GM12878 (cell line): ENCODE data around the gene IFNAR1. TPM values are rescaled to one million over a fixed set of nuclear protein-coding genes. Genes with fewer than 3 reads are reported as not detected.

Source experiments
- ATAC-seq: fragments of 200-7000 bp; cut with Tn5 transposase; 3 replicates; pipeline ENCODE4 v1.9.1; 2020; ENCODE audit warnings: mild to moderate bottlenecking, moderate library complexity
- BruUV-seq: library from RNA; stranded (reverse); fragments of 400-500 nt; replicated peaks from 2 replicates; lab custom pipeline; 2021; lab: Mats Ljungman, UMichigan
- CTCF ChIA-PET: fragments of 300-600 bp; sonication (Branson Sonifier 250); formaldehyde crosslinking; extraction: SDS; loops from one replicate; lab custom pipeline; 2021; ENCODE audit warnings: inconsistent platforms; lab: Yijun Ruan, JAX
- POLR2A ChIA-PET: fragments of 350-600 bp; formaldehyde crosslinking; extraction: SDS; loops from one replicate; lab custom pipeline; 2021; ENCODE audit warnings: inconsistent platforms; lab: Charles Lee
- RAD21 ChIA-PET: fragments of 300-600 bp; sonication (Branson Sonifier 250); formaldehyde crosslinking; loops from one replicate; lab custom pipeline; 2023; ENCODE audit warnings: antibody characterized with exemption; ENCODE audit not compliant: unreplicated experiment; lab: Charles Lee
- SMC1A ChIA-PET: fragments of 300-600 bp; sonication (Branson Sonifier 250); formaldehyde crosslinking; loops from one replicate; lab custom pipeline; 2023; ENCODE audit not compliant: unreplicated experiment, uncharacterized antibody; lab: Charles Lee
- DNase-seq: peaks from one replicate; pipeline ENCODE4 v3.0.0-alpha.2; 2011; ENCODE audit warnings: low read depth, low spot score
- FAIRE-seq: peaks from 3 replicates; lab custom pipeline; 2011; peaks lifted over from hg19 to GRCh38; lab: Jason Lieb, UNC
- H2AFZ ChIP-seq: 2 replicates; pipeline ENCODE4 v1.6.0; 2011; ENCODE audit warnings: low read depth, low read length, control low read depth; ENCODE audit not compliant: control insufficient read depth
- H3K27ac ChIP-seq: 2 replicates; pipeline ENCODE4 v1.5.1; 2011; ENCODE audit warnings: control low read depth; ENCODE audit not compliant: control insufficient read depth, insufficient read depth
- H3K27me3 ChIP-seq, 2 experiments: replicated peaks in 1 of 2; 2 replicates each; pipeline versions ENCODE4 v1.6.0 to v1.6.1; 2011; ENCODE audit warnings: low read length in 1 of 2; ENCODE audit not compliant: control insufficient read depth in 2 of 2, insufficient read depth in 2 of 2
- H3K36me3 ChIP-seq, 2 experiments: 2 replicates each; pipeline ENCODE4 v1.5.1; 2011; ENCODE audit warnings: low read length in 1 of 2; ENCODE audit not compliant: control insufficient read depth in 2 of 2, insufficient read depth in 2 of 2
- H3K4me1 ChIP-seq: 2 replicates; pipeline ENCODE4 v1.6.1; 2011; ENCODE audit warnings: mild to moderate bottlenecking, low read length, moderate library complexity, mixed read lengths; ENCODE audit not compliant: control insufficient read depth, insufficient read depth
- H3K4me2 ChIP-seq: 2 replicates; pipeline ENCODE4 v1.6.0; 2011; ENCODE audit warnings: control low read depth; ENCODE audit not compliant: control insufficient read depth, insufficient read depth
- H3K4me3 ChIP-seq: fragments of 200-600 bp; sonication (generic); 2 replicates; pipeline ENCODE4 v1.5.1; 2016
- H3K79me2 ChIP-seq: 2 replicates; pipeline ENCODE4 v1.6.0; 2011; ENCODE audit warnings: low read length; ENCODE audit not compliant: control insufficient read depth, insufficient read depth
- H3K9ac ChIP-seq: 2 replicates; pipeline ENCODE4 v1.8.0; 2011; ENCODE audit warnings: low read length, control low read depth, mixed read lengths; ENCODE audit not compliant: control insufficient read depth, insufficient read depth
- H3K9me3 ChIP-seq: replicated peaks from 3 replicates; pipeline ENCODE4 v1.5.1; 2011; ENCODE audit warnings: mild to moderate bottlenecking, low read length; ENCODE audit not compliant: control insufficient read depth, insufficient read depth
- H4K20me1 ChIP-seq: 2 replicates; pipeline ENCODE4 v1.6.0; 2011; ENCODE audit not compliant: control insufficient read depth, insufficient read depth
- ASH2L ChIP-seq: fragments of 300-600, 200-600 bp; sonication (generic); IDR thresholded peaks from 2 replicates; pipeline ENCODE4 v1.6.1; 2017; ENCODE audit warnings: low read depth, mild to moderate bottlenecking, borderline replicate concordance
- CBX5 ChIP-seq: sonication (generic); IDR thresholded peaks from 2 replicates; pipeline ENCODE4 v1.6.1; 2016; ENCODE audit warnings: low read depth, moderate library complexity, mild to moderate bottlenecking, inconsistent platforms
- CEBPZ ChIP-seq: fragments of 150-350 bp; IDR thresholded peaks from 2 replicates; pipeline ENCODE4 v1.6.1; 2016; ENCODE audit warnings: low read depth, low read length
- GATAD2B ChIP-seq: fragments of 450-650 bp; conservative IDR thresholded peaks from 2 replicates; pipeline ENCODE4 v1.6.1; 2017; ENCODE audit warnings: low read depth, mild to moderate bottlenecking, moderate library complexity
- IRF3 ChIP-seq: fragments of 450-650 bp; IDR thresholded peaks from 2 replicates; pipeline ENCODE4 v1.6.1; 2014; ENCODE audit warnings: mild to moderate bottlenecking
- KLF5 ChIP-seq: fragments of 450-650 bp; IDR thresholded peaks from 2 replicates; pipeline ENCODE4 v1.6.1; 2014; ENCODE audit warnings: mild to moderate bottlenecking; ENCODE audit not compliant: partially characterized antibody
- NKRF ChIP-seq: fragments of 450-650 bp; conservative IDR thresholded peaks from 2 replicates; pipeline ENCODE4 v1.6.1; 2017; ENCODE audit warnings: mild to moderate bottlenecking, moderate library complexity
- NR2C2 ChIP-seq: IDR thresholded peaks from 2 replicates; pipeline ENCODE4 v1.6.1; 2011; ENCODE audit warnings: borderline replicate concordance, low read depth; ENCODE audit not compliant: control insufficient read depth, insufficient read length
- PML ChIP-seq: IDR thresholded peaks from 2 replicates; pipeline ENCODE4 v1.6.1; 2012; ENCODE audit warnings: low read length, inconsistent platforms
- POLR2A ChIP-seq: IDR thresholded peaks from 2 replicates; pipeline ENCODE4 v1.6.1; 2011; ENCODE audit warnings: low read depth, mild to moderate bottlenecking, low read length
- POLR2AphosphoS2 ChIP-seq: IDR thresholded peaks from 2 replicates; pipeline ENCODE4 v1.6.1; 2011; ENCODE audit warnings: low read depth, mild to moderate bottlenecking, low read length, improper control_type of control experiment, moderate library complexity
- RB1 ChIP-seq: fragments of 450-650 bp; formaldehyde crosslinking; IDR thresholded peaks from 2 replicates; pipeline ENCODE4 v1.6.1; 2017; ENCODE audit warnings: mild to moderate bottlenecking, borderline replicate concordance
- RELA ChIP-seq: fragments of 450-650 bp; IDR thresholded peaks from 2 replicates; pipeline ENCODE4 v1.8.0; 2014; ENCODE audit warnings: borderline replicate concordance; ENCODE audit not compliant: partially characterized antibody
- TCF3 ChIP-seq: IDR thresholded peaks from 2 replicates; pipeline ENCODE4 v1.6.1; 2012; ENCODE audit warnings: low read depth, mild to moderate bottlenecking, low read length, borderline replicate concordance; ENCODE audit not compliant: insufficient read depth
- ZBTB4 ChIP-seq: fragments of 450-650 bp; formaldehyde crosslinking; IDR thresholded peaks from 2 replicates; pipeline ENCODE4 v1.4.0; 2022; ENCODE audit warnings: mild to moderate bottlenecking, moderate library complexity
- WGBS: methylation state at CpG from one replicate; pipeline ENCODE4 v1.1.6; 2016; ENCODE audit warnings: low lambda C conversion rate; ENCODE audit not compliant: insufficient replicate concordance, insufficient coverage; ENCODE audit errors: missing lambda C conversion rate; 5-methylcytosine and 5-hydroxymethylcytosine counted together
- in situ Hi-C: fragments of 300-500 bp; cut with MboI; formaldehyde crosslinking; loops from 9 replicates; pipeline ENCODE4 v1.14.3; 2018; ENCODE audit warnings: mixed read lengths
- intact Hi-C: fragments of 100-400 bp; cut with micrococcal nuclease; formaldehyde crosslinking; loops from one replicate; pipeline ENCODE4 v1.14.2; 2022; ENCODE audit not compliant: unreplicated experiment
- polyA plus RNA-seq, 11 experiments: library from polyadenylated mRNA; depleted of rRNA in 4 of 11; unstranded in 6 of 11; stranded (reverse) in 5 of 11; fragments of >200 nt; fragmentation: Nextera tagmentation in 4 of 11; fragmentation: Illumina TruSeq in 1 of 11; extraction: Ambion mirVana in 4 of 11; extraction: Trizol in 1 of 11; gene quantifications; 1 replicate in 1 of 11; 2 replicates in 10 of 11; pipeline versions ENCODE4 v1.2.1 to v1.2.3, GENCODE V29; 2011 to 2016; ENCODE audit warnings: inconsistent platforms in 2 of 11, missing spikeins in 2 of 11, low read depth in 1 of 11
- total RNA-seq, 4 experiments: library from RNA; depleted of rRNA in 3 of 4; stranded (reverse); fragments of >200 nt in 3 of 4; fragmentation: Illumina TruSeq in 1 of 4; extraction: Trizol in 1 of 4; gene quantifications; 2 replicates each; pipeline versions ENCODE4 v1.2.1 to v1.2.3, GENCODE V29; 2013 to 2021

Gene IFNAR1
- total and polyA plus RNA-seq, 10 of the 15 experiments (the other 5 are each of a cell fraction or from before 2014, with no cell fraction given), result 12.0 to 62.4 (median 24.6) TPM

GRCh38 chr21:33392284-33392985 lies 67.7 kb downstream of the IFNAR1 start:
- H3K4me3 ChIP-seq, result no peak overlapping the region
- no peaks in the 10 kb centered on the region for H3K9me3 ChIP-seq
- no TSS peak for BruUV-seq
- H3K36me3 ChIP-seq, result no peaks in the 10 kb centered on the region
- intact Hi-C loops, result no loop called here
- POLR2A ChIA-PET, result no interaction called here
- H3K27ac ChIP-seq, result no peak overlapping the region
- H3K9ac ChIP-seq, result no peak overlapping the region
- WGBS, result 96% methylated on average over 11 of the region's 11 CpGs
- SMC1A ChIA-PET, result no interaction called here
- RAD21 ChIA-PET, result no interaction called here
- ATAC-seq (no peak), FAIRE-seq (no peak), DNase-seq (no peak)
- CTCF ChIA-PET, result no interaction called here
- no peaks in the 10 kb centered on the region for H3K79me2 ChIP-seq
- no peaks in the 10 kb centered on the region for H3K27me3 ChIP-seq
- in situ Hi-C loops, result no loop called here
- H4K20me1 ChIP-seq, result no peaks in the 10 kb centered on the region
- peaks cover 12% of the 10 kb centered on the region for H3K4me1 ChIP-seq
- no peak overlapping the region for H2AFZ ChIP-seq
- no peak overlapping the region for H3K4me2 ChIP-seq
- TF ChIP-seq KLF5, result no peak
- no peak for TF ChIP-seq IRF3
- TF ChIP-seq PML, result no peak
- TF ChIP-seq POLR2AphosphoS2, result no peak
- TF ChIP-seq RELA, result no peak
- TF ChIP-seq CBX5, result no peak
- TF ChIP-seq NR2C2, result no peak
- TF ChIP-seq CEBPZ, result no peak
- no peak for TF ChIP-seq POLR2A
- no peak for TF ChIP-seq TCF3
- no peak for TF ChIP-seq GATAD2B
- TF ChIP-seq ASH2L, result no peak
- TF ChIP-seq RB1, result no peak
- no peak for TF ChIP-seq NKRF
- no peak for TF ChIP-seq ZBTB4 (CRISPR knock-in tag)
